Body of pancreas (tissue), 4 donors: ENCODE data around the gene EPG5. TPM values are rescaled to one million over a fixed set of nuclear protein-coding genes. Genes with fewer than 3 reads are reported as not detected.
"Not testable (repeated sequence)": the region's sequence is repeated elsewhere in the genome, so short reads cannot be mapped to it uniquely, and the experiment has no call there.

ENCODE experiments used
- ATAC-seq: fragments of 150-250 bp; one replicate; pipeline ENCODE4 v1.9.1; 2016
- DNase-seq, 4 donors: peaks; one replicate each; pipeline ENCODE4 v3.0.0-alpha.2; 2019
- H3K27ac ChIP-seq, 4 donors: fragments of 200-600 bp; sonication (generic); 1 replicate in 3 of 4; 2 replicates in 1 of 4; pipeline versions ENCODE4 v1.5.1 to v1.6.1; 2016 to 2019; ENCODE audit warnings: mild to moderate bottlenecking in 1 of 4, mixed read lengths in 1 of 4, moderate library complexity in 1 of 4
- H3K27me3 ChIP-seq, 2 donors: fragments of 200-600 bp; sonication (generic); one replicate each; pipeline ENCODE4 v1.6.0; 2016; ENCODE audit warnings: mild to moderate bottlenecking in 1 of 2
- H3K36me3 ChIP-seq, 2 donors: fragments of 200-600 bp; sonication (generic); replicated peaks in 1 of 2; 2 replicates each; pipeline ENCODE4 v1.5.1; 2016; ENCODE audit warnings: low read depth in 2 of 2; ENCODE audit not compliant: insufficient read depth in 1 of 2
- H3K4me1 ChIP-seq: fragments of 200-600 bp; sonication (generic); one replicate; pipeline ENCODE4 v1.6.0; 2016
- H3K4me3 ChIP-seq, 2 donors: fragments of 200-600 bp; sonication (generic); 1 replicate in 1 of 2; 2 replicates in 1 of 2; pipeline ENCODE4 v1.5.1; 2016 to 2019
- H3K9me3 ChIP-seq, 3 donors: fragments of 200-600 bp; sonication (generic); 1 replicate in 2 of 3; 2 replicates in 1 of 3; pipeline ENCODE4 v1.5.1; 2016
- POLR2A ChIP-seq, 3 donors: fragments of 450-650 bp; IDR thresholded peaks; one replicate each; pipeline ENCODE4 v1.6.1; 2016; ENCODE audit warnings: antibody characterized with exemption in 3 of 3, mild to moderate bottlenecking in 2 of 3
- WGBS, 2 donors: methylation state at CpG; one replicate each; pipeline ENCODE4 v1.1.5; 2017; 5-methylcytosine and 5-hydroxymethylcytosine counted together
- intact Hi-C: fragments of 100-400 bp; cut with DNase I; formaldehyde crosslinking; loops from one replicate; pipeline ENCODE4 v1.15.1; 2023
- total RNA-seq, 2 donors: library from RNA; depleted of rRNA; stranded (reverse); fragments of >200 nt; gene quantifications; one replicate each; pipeline ENCODE4 v1.1.0, GENCODE V29; 2016
- TF ChIP-seq, protein P1 (sequence below), 7 experiments: fragments of 450-650 bp in 4 of 7; fragments of 200-600 bp in 3 of 7; sonication (generic) in 3 of 7; IDR thresholded peaks; one replicate each; pipeline ENCODE4 v1.5.1; 2016 to 2019; ENCODE audit warnings: antibody characterized with exemption in 7 of 7

Gene EPG5
- total RNA-seq, 2 donors from 2014 or later: 13.2 to 14.5 TPM

DNA sequence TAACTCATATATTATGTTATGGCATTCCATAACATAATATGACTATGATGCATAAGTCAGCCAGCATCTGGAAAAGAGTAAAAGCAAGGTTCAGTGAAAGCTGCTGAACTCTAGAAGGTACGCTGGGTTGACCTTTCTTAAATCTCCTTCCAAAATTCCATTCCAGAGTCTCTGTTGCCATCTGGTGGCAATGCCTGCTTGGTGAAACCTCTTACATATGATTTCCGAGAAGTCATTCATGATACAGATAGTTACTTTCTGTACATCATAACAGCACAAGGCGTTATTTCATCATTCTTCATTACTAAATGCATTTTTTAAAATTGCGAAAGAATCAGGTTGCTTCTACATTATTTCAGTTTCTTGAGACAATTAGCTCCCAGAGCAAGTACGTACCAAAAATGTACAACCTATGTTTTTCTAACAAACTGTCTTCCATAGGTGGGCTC lies 7.0 kb upstream of the EPG5 start:
- H3K36me3 ChIP-seq: no peaks in the 10 kb centered on the region
- no peak overlapping the region for H3K27ac ChIP-seq
- DNase-seq (peak; percentile 64 to 78 (median 69)), ATAC-seq (peak; percentile 66)
- intact Hi-C loops: loop anchor here (10.0 kb wide), 1 partner anchor 289 kb away; no protein-coding TSS in a partner anchor
- no peaks in the 10 kb centered on the region for H3K27me3 ChIP-seq
- H3K4me1 ChIP-seq: peaks cover 22% of the 10 kb centered on the region
- no peak for TF ChIP-seq POLR2A (IDR thresholded peaks at IDR 0.05)
- TF ChIP-seq, protein P1, sequence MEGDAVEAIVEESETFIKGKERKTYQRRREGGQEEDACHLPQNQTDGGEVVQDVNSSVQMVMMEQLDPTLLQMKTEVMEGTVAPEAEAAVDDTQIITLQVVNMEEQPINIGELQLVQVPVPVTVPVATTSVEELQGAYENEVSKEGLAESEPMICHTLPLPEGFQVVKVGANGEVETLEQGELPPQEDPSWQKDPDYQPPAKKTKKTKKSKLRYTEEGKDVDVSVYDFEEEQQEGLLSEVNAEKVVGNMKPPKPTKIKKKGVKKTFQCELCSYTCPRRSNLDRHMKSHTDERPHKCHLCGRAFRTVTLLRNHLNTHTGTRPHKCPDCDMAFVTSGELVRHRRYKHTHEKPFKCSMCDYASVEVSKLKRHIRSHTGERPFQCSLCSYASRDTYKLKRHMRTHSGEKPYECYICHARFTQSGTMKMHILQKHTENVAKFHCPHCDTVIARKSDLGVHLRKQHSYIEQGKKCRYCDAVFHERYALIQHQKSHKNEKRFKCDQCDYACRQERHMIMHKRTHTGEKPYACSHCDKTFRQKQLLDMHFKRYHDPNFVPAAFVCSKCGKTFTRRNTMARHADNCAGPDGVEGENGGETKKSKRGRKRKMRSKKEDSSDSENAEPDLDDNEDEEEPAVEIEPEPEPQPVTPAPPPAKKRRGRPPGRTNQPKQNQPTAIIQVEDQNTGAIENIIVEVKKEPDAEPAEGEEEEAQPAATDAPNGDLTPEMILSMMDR (IDR thresholded peaks at IDR 0.05): peak; percentile 40 to 81 (median 76)
- no peaks in the 10 kb centered on the region for H3K9me3 ChIP-seq
- no peak overlapping the region for H3K4me3 ChIP-seq
- WGBS, 2 donors: 13 to 16% methylated on average over 5 of the region's 5 CpGs

- H3K27me3 ChIP-seq, H3K9me3 ChIP-seq, intact Hi-C loops, H3K4me3 ChIP-seq, H3K36me3 ChIP-seq, ATAC-seq, DNase-seq, H3K27ac ChIP-seq: not testable (repeated sequence)
- H3K4me1 ChIP-seq: peaks cover 30% of the 10 kb centered on the region
- WGBS, 2 donors: 88 to 92% methylated on average over 5 of the region's 5 CpGs
Observed at GRCh38 chr18:45964913-45965312, 2.2 kb downstream of the EPG5 start.

DNA sequence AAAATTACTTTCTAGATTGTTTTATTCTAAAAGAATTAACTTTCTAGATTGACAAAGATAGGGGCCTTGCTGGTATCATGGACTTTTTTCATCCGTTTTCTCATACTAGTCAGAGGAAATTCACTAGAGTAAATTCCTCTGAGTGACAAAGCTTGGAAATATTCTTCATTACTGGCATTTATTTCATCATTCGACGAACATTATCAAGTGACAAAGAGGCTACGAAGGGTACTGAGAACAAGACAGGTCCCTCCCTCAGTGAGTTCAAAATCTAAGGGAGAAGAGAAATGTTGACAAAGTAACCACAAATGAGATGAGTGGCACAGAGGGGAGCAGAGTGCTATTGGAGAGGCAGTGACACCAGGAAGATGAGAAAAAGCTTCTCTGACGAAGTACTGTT lies 4.3 kb downstream of the EPG5 start:
- H3K9me3 ChIP-seq: no peaks in the 10 kb centered on the region
- DNase-seq (no peak), ATAC-seq (no peak)
- no peak overlapping the region for H3K4me3 ChIP-seq
- TF ChIP-seq POLR2A (IDR thresholded peaks at IDR 0.05): no peak
- TF ChIP-seq, protein P1 (IDR thresholded peaks at IDR 0.05): no peak
- no peaks in the 10 kb centered on the region for H3K27me3 ChIP-seq
- 73 to 75% methylated on average over 5 of the region's 5 CpGs for WGBS, 2 donors
- peaks cover 30% of the 10 kb centered on the region for H3K4me1 ChIP-seq
- intact Hi-C loops: no loop called here
- peak overlapping the region in 3 of 4 donors; percentile 22 to 65 (median 50) for H3K27ac ChIP-seq
- no peaks in the 10 kb centered on the region for H3K36me3 ChIP-seq

GRCh38 chr18:45962461-45962860 lies 4.7 kb downstream of the EPG5 start:
- intact Hi-C loops: no loop called here
- WGBS, 2 donors: 22 to 27% methylated on average over 2 of the region's 2 CpGs
- Histone ChIP-seq H3K4me3 (no peak overlapping the region), H3K9me3 (no peaks in the 10 kb centered on the region), H3K4me1 (peaks cover 30% of the 10 kb centered on the region), H3K27me3 (no peaks in the 10 kb centered on the region), H3K36me3 (no peaks in the 10 kb centered on the region), H3K27ac (peak overlapping the region in 2 of 4 donors; percentile 43 to 65)
- DNase-seq (peak in 3 of 4 donors; percentile 33 to 55 (median 37)), ATAC-seq (peak; percentile 26)
- TF ChIP-seq, protein P1 (IDR thresholded peaks at IDR 0.05): no peak
- no peak for TF ChIP-seq POLR2A (IDR thresholded peaks at IDR 0.05)

GRCh38 chr18:45959484-45959883 lies 7.6 kb downstream of the EPG5 start:
- WGBS, 2 donors: 97 to 98% methylated on average over 6 to 7 of the region's 7 CpGs
- H3K27me3 ChIP-seq, DNase-seq, intact Hi-C loops, ATAC-seq, H3K4me3 ChIP-seq, H3K27ac ChIP-seq, H3K9me3 ChIP-seq, H3K36me3 ChIP-seq: not testable (repeated sequence)
- peaks cover 22% of the 10 kb centered on the region for H3K4me1 ChIP-seq

- Histone ChIP-seq H3K36me3 (peaks cover 0 to 11% of the 10 kb centered on the region in 2 donors), H3K9me3 (no peaks in the 10 kb centered on the region), H3K4me3 (no peak overlapping the region), H3K27ac (no peak overlapping the region), H3K27me3 (no peaks in the 10 kb centered on the region), H3K4me1 (peaks cover 22% of the 10 kb centered on the region)
- no peak for TF ChIP-seq POLR2A (IDR thresholded peaks at IDR 0.05)
- intact Hi-C loops: no loop called here
- ATAC-seq (no peak), DNase-seq (no peak)
Observed at GRCh38 chr18:45958730-45959129, 8.4 kb downstream of the EPG5 start.
